MM.1S (cell line): ENCODE data around the gene ACTC1.

Source experiments
- EZH2 ChIP-seq: fragments of 300-600 bp; sonication (generic); optimal IDR thresholded peaks from 2 replicates; pipeline ENCODE3; 2017; ENCODE audit warnings: low read depth, mild to moderate bottlenecking, antibody characterized with exemption, low read length, mixed read lengths
- EZH2phosphoT487 ChIP-seq: fragments of 300-600 bp; sonication (generic); IDR thresholded peaks from 2 replicates; pipeline ENCODE4 v1.6.1; 2018; ENCODE audit warnings: antibody characterized with exemption, low read length
- TF ChIP-seq, protein P1 (sequence below): fragments of 300-600 bp; sonication (generic); IDR thresholded peaks from 2 replicates; pipeline ENCODE4 v1.5.1; 2016; ENCODE audit warnings: antibody characterized with exemption, low read length, mixed read lengths

DNA sequence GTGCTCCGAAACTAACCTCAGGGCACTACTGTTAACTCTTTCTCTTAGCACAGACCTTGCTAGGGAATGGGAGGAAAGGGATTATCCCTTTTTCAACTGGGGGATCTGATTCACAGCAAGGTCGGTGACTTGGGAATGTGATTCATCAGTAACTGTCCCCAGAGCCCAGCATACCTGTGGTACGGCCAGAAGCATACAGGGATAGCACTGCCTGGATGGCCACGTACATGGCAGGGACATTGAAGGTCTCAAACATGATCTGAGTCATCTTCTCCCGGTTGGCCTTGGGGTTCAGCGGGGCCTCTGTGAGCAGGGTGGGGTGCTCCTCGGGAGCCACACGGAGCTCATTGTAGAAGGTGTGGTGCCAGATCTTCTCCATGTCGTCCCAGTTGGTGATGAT lies 2.3 kb downstream of the ACTC1 start:
- TF ChIP-seq, protein P1, sequence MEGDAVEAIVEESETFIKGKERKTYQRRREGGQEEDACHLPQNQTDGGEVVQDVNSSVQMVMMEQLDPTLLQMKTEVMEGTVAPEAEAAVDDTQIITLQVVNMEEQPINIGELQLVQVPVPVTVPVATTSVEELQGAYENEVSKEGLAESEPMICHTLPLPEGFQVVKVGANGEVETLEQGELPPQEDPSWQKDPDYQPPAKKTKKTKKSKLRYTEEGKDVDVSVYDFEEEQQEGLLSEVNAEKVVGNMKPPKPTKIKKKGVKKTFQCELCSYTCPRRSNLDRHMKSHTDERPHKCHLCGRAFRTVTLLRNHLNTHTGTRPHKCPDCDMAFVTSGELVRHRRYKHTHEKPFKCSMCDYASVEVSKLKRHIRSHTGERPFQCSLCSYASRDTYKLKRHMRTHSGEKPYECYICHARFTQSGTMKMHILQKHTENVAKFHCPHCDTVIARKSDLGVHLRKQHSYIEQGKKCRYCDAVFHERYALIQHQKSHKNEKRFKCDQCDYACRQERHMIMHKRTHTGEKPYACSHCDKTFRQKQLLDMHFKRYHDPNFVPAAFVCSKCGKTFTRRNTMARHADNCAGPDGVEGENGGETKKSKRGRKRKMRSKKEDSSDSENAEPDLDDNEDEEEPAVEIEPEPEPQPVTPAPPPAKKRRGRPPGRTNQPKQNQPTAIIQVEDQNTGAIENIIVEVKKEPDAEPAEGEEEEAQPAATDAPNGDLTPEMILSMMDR: no peak
- TF ChIP-seq EZH2phosphoT487 (no peak), EZH2 (no peak)
